ENCODE results near the gene TATDN2.

Gene TATDN2

GRCh38 chr3:10280177-10280529 lies 31.9 kb downstream of the TATDN2 start:
- no peak overlapping the region for H3K4me3 ChIP-seq (ENCODE audit: low read depth in 1 of 2, low read length in 2 of 2)
- no peaks in the 10 kb centered on the region for H3K9me3 ChIP-seq (ENCODE audit: control insufficient read depth in 1 of 2, low read length in 2 of 2)
- H3K4me1 ChIP-seq (ENCODE audit: control insufficient read depth in 1 of 2, insufficient read depth in 2 of 2, low read length in 2 of 2), result no peaks in the 10 kb centered on the region
- H3K36me3 ChIP-seq (ENCODE audit: control insufficient read depth in 1 of 2, insufficient read depth in 2 of 2, low read length in 2 of 2), result peaks cover 35 to 70% of the 10 kb centered on the region in 2 donors
- no peak overlapping the region for H3K9ac ChIP-seq (ENCODE audit: low read depth in 1 of 2, low read length in 2 of 2)
- H3K27ac ChIP-seq (ENCODE audit: low read depth, low read length), result no peak overlapping the region
- no peaks in the 10 kb centered on the region for H3K27me3 ChIP-seq (ENCODE audit: control insufficient read depth in 1 of 2, insufficient read depth in 2 of 2, low read length in 2 of 2)

DNA sequence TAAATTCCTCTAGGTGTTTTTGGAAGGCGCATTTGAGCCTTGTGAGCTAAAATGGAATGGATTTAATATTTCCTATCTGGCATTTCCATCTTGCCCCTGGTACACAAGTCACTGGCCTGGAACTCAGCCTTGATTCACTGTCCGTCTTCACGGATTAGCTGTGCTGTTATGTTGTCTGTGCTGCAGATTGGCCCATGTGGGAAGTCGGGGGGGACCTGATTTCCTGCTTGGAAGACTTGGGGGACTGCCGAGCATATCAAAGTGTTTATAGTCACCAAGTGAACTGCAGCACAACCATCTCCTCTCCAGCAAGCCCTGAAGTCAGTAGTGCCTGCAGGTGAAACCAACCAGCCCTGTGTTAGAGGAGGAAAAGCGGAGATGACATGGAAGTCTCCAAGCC lies 32.3 kb downstream of the TATDN2 start:
- Histone ChIP-seq H3K36me3 (ENCODE audit: control insufficient read depth in 1 of 2, insufficient read depth in 2 of 2, low read length in 2 of 2) (peaks cover 35 to 70% of the 10 kb centered on the region in 2 donors), H3K9me3 (ENCODE audit: control insufficient read depth in 1 of 2, low read length in 2 of 2) (no peaks in the 10 kb centered on the region)

GRCh38 chr3:10281951-10282350 lies 33.7 kb downstream of the TATDN2 start:
- no peaks in the 10 kb centered on the region for H3K27me3 ChIP-seq (ENCODE audit: control insufficient read depth in 1 of 2, insufficient read depth in 2 of 2, low read length in 2 of 2)

More for the DNA sequence above, 32.3 kb downstream of the TATDN2 start:
- H3K4me1 ChIP-seq (ENCODE audit: control insufficient read depth in 1 of 2, insufficient read depth in 2 of 2, low read length in 2 of 2), result no peaks in the 10 kb centered on the region
- H3K27ac ChIP-seq (ENCODE audit: low read depth, low read length), result no peak overlapping the region
- no peak overlapping the region for H3K9ac ChIP-seq (ENCODE audit: low read depth in 1 of 2, low read length in 2 of 2)
- H3K27me3 ChIP-seq (ENCODE audit: control insufficient read depth in 1 of 2, insufficient read depth in 2 of 2, low read length in 2 of 2), result no peaks in the 10 kb centered on the region
- H3K4me3 ChIP-seq (ENCODE audit: low read depth in 1 of 2, low read length in 2 of 2), result no peak overlapping the region

DNA sequence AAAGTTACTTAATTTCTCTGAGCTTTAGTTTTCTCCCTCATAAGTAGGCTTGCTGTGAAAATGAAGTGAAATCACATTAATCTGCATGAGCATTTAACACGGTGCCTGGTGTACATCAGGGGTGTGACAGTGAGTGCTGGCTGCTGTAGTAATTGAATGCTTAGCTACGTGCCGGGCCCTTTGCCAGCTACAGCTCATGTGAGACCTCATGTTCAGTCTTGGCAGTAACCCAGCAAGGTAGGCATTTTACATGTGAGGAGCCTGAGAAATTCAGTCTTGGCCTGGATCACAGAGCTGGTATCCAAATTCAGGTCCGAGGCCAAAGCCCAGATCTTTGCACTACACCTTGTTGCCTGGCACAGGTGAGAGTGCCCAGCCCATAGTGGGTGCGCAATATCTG lies 35.4 kb downstream of the TATDN2 start:
- H3K4me3 ChIP-seq (ENCODE audit: low read depth in 1 of 2, low read length in 2 of 2), result no peak overlapping the region
- peaks cover 22 to 70% of the 10 kb centered on the region in 2 donors for H3K36me3 ChIP-seq (ENCODE audit: control insufficient read depth in 1 of 2, insufficient read depth in 2 of 2, low read length in 2 of 2)
- no peak overlapping the region for H3K9ac ChIP-seq (ENCODE audit: low read depth in 1 of 2, low read length in 2 of 2)
- no peaks in the 10 kb centered on the region for H3K27me3 ChIP-seq (ENCODE audit: control insufficient read depth in 1 of 2, insufficient read depth in 2 of 2, low read length in 2 of 2)
- H3K4me1 ChIP-seq (ENCODE audit: control insufficient read depth in 1 of 2, insufficient read depth in 2 of 2, low read length in 2 of 2), result no peaks in the 10 kb centered on the region
- H3K27ac ChIP-seq (ENCODE audit: low read depth, low read length), result no peak overlapping the region
- H3K9me3 ChIP-seq (ENCODE audit: control insufficient read depth in 1 of 2, low read length in 2 of 2), result no peaks in the 10 kb centered on the region

More at GRCh38 chr3:10281951-10282350, 33.7 kb downstream of the TATDN2 start:
- no peak overlapping the region for H3K4me3 ChIP-seq (ENCODE audit: low read depth in 1 of 2, low read length in 2 of 2)
- H3K27ac ChIP-seq (ENCODE audit: low read depth, low read length), result no peak overlapping the region
- H3K4me1 ChIP-seq (ENCODE audit: control insufficient read depth in 1 of 2, insufficient read depth in 2 of 2, low read length in 2 of 2), result no peaks in the 10 kb centered on the region
- H3K9me3 ChIP-seq (ENCODE audit: control insufficient read depth in 1 of 2, low read length in 2 of 2), result no peaks in the 10 kb centered on the region
- no peak overlapping the region for H3K9ac ChIP-seq (ENCODE audit: low read depth in 1 of 2, low read length in 2 of 2)
- peaks cover 27 to 71% of the 10 kb centered on the region in 2 donors for H3K36me3 ChIP-seq (ENCODE audit: control insufficient read depth in 1 of 2, insufficient read depth in 2 of 2, low read length in 2 of 2)

DNA sequence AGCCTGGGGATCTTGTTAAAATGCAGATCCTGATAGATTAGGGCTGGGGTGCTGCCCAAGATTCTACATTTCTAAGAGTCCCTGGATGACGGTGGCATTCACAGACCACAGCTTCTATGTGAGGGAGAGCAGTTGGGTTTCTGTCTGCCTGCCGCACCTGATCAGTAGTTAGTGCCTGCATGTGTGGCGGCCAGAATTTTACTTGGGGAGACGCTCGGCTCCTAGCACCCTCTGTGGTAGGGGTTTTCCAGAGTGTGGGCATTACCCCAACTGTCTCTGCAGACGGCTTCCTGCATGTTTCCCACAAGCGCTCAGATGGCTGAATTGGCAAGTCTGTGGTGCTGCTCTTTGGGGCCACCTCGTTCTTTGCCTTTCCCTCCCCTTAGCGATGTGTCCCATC lies 36.2 kb downstream of the TATDN2 start:
- Histone ChIP-seq H3K4me1 (ENCODE audit: control insufficient read depth in 1 of 2, insufficient read depth in 2 of 2, low read length in 2 of 2) (no peaks in the 10 kb centered on the region), H3K4me3 (ENCODE audit: low read depth in 1 of 2, low read length in 2 of 2) (no peak overlapping the region), H3K9ac (ENCODE audit: low read depth in 1 of 2, low read length in 2 of 2) (no peak overlapping the region), H3K36me3 (ENCODE audit: control insufficient read depth in 1 of 2, insufficient read depth in 2 of 2, low read length in 2 of 2) (peaks cover 22 to 68% of the 10 kb centered on the region in 2 donors), H3K27me3 (ENCODE audit: control insufficient read depth in 1 of 2, insufficient read depth in 2 of 2, low read length in 2 of 2) (no peaks in the 10 kb centered on the region), H3K27ac (ENCODE audit: low read depth, low read length) (no peak overlapping the region), H3K9me3 (ENCODE audit: control insufficient read depth in 1 of 2, low read length in 2 of 2) (no peaks in the 10 kb centered on the region)

DNA sequence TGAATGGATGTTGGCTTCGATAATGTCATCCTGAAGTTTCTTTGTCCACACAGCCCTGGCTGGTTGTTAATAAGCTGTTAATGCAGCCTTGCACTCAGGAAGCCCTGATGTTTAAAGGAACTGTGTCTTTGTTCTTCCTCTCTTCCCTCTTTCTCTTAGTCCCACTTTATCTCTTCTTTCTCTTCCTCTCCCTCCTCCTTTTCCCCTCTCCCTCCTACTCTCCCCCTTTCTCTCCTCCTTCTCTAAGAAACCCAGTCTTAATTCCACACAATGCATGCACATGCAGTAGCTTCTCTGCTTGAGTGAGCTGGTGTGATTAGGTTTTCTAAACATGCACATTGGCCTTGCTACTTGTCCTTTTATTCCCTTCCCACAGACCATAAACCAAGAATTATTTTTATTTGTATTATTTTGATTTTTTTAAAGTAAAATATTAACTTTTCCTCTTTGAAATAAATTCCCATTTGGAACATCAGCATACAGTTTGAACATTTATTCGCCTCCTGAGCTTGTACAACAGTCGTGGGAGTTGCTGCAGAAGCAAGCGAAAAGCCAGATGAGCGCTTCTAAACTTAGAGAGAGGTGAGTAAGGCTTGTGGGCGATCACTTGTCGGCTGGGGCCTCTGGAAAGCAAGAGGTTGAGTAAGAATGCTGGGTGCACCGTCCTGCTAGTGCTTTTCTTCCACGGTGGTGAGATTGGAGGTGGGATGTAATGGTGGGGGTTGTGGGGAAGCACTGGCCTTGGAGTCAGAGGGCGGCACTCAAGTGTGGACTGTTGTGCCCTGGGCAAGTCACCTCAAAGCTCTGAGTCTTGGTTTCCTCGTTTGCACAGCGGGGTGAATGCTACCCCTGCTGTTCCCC lies 37.2 kb downstream of the TATDN2 start:
- Histone ChIP-seq H3K9ac (ENCODE audit: low read depth in 1 of 2, low read length in 2 of 2) (no peak overlapping the region), H3K4me1 (ENCODE audit: control insufficient read depth in 1 of 2, insufficient read depth in 2 of 2, low read length in 2 of 2) (no peaks in the 10 kb centered on the region), H3K9me3 (ENCODE audit: control insufficient read depth in 1 of 2, low read length in 2 of 2) (no peaks in the 10 kb centered on the region), H3K27me3 (ENCODE audit: control insufficient read depth in 1 of 2, insufficient read depth in 2 of 2, low read length in 2 of 2) (no peaks in the 10 kb centered on the region), H3K36me3 (ENCODE audit: control insufficient read depth in 1 of 2, insufficient read depth in 2 of 2, low read length in 2 of 2) (peaks cover 17 to 58% of the 10 kb centered on the region in 2 donors), H3K4me3 (ENCODE audit: low read depth in 1 of 2, low read length in 2 of 2) (no peak overlapping the region), H3K27ac (ENCODE audit: low read depth, low read length) (no peak overlapping the region)

- H3K9ac ChIP-seq (ENCODE audit: low read depth in 1 of 2, low read length in 2 of 2), result no peak overlapping the region
- no peaks in the 10 kb centered on the region for H3K27me3 ChIP-seq (ENCODE audit: control insufficient read depth in 1 of 2, insufficient read depth in 2 of 2, low read length in 2 of 2)
- H3K27ac ChIP-seq (ENCODE audit: low read depth, low read length), result no peak overlapping the region
- H3K36me3 ChIP-seq (ENCODE audit: control insufficient read depth in 1 of 2, insufficient read depth in 2 of 2, low read length in 2 of 2), result peaks cover 12 to 52% of the 10 kb centered on the region in 2 donors
- no peaks in the 10 kb centered on the region for H3K9me3 ChIP-seq (ENCODE audit: control insufficient read depth in 1 of 2, low read length in 2 of 2)
- H3K4me3 ChIP-seq (ENCODE audit: low read depth in 1 of 2, low read length in 2 of 2), result no peak overlapping the region
- H3K4me1 ChIP-seq (ENCODE audit: control insufficient read depth in 1 of 2, insufficient read depth in 2 of 2, low read length in 2 of 2), result no peaks in the 10 kb centered on the region
Measured at GRCh38 chr3:10286133-10286524, 37.9 kb downstream of the TATDN2 start.

DNA sequence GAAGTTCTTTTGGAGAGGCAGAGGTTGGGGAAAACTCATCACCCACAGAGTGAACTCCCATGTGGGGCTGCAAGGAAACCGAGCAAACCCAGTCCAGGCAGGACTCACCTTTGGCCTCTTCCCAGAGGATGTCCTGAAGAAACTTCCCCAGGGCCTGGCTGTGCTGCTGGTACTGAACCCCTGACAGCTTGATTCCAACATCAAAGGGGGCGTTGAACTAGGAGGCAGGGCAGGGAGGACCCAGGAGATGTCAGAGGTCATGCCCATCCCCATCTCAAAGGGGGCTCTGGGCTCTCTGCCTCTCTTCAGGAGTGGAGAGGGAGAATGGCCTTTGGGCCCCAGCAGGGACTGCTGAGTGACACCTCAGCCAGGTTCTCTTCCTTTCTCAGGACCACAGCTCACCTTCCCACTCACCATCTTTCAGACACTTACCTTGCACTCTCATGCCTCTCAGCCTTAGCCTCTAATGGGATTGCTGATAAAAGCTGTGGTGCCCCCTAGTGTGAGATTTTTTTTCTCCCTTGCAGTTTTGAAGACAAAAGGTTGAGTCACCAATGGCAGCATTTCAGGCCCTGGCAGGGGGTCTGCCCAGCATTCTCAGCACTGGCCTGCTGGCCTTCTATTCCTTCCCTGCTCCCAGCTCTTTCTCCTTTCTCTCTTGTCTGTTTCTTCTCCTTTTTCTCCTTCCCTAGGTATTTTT lies 38.5 kb downstream of the TATDN2 start:
- H3K4me3 ChIP-seq (ENCODE audit: low read depth in 1 of 2, low read length in 2 of 2), result no peak overlapping the region
- no peak overlapping the region for H3K9ac ChIP-seq (ENCODE audit: low read depth in 1 of 2, low read length in 2 of 2)
- peaks cover 12 to 52% of the 10 kb centered on the region in 2 donors for H3K36me3 ChIP-seq (ENCODE audit: control insufficient read depth in 1 of 2, insufficient read depth in 2 of 2, low read length in 2 of 2)
- H3K27me3 ChIP-seq (ENCODE audit: control insufficient read depth in 1 of 2, insufficient read depth in 2 of 2, low read length in 2 of 2), result no peaks in the 10 kb centered on the region
- H3K27ac ChIP-seq (ENCODE audit: low read depth, low read length), result no peak overlapping the region
- H3K4me1 ChIP-seq (ENCODE audit: control insufficient read depth in 1 of 2, insufficient read depth in 2 of 2, low read length in 2 of 2), result no peaks in the 10 kb centered on the region
- no peaks in the 10 kb centered on the region for H3K9me3 ChIP-seq (ENCODE audit: control insufficient read depth in 1 of 2, low read length in 2 of 2)

- Histone ChIP-seq H3K36me3 (ENCODE audit: control insufficient read depth in 1 of 2, insufficient read depth in 2 of 2, low read length in 2 of 2) (peaks cover 7 to 43% of the 10 kb centered on the region in 2 donors), H3K27me3 (ENCODE audit: control insufficient read depth in 1 of 2, insufficient read depth in 2 of 2, low read length in 2 of 2) (no peaks in the 10 kb centered on the region), H3K27ac (ENCODE audit: low read depth, low read length) (no peak overlapping the region), H3K9ac (ENCODE audit: low read depth in 1 of 2, low read length in 2 of 2) (no peak overlapping the region), H3K4me3 (ENCODE audit: low read depth in 1 of 2, low read length in 2 of 2) (no peak overlapping the region), H3K9me3 (ENCODE audit: control insufficient read depth in 1 of 2, low read length in 2 of 2) (no peaks in the 10 kb centered on the region), H3K4me1 (ENCODE audit: control insufficient read depth in 1 of 2, insufficient read depth in 2 of 2, low read length in 2 of 2) (no peaks in the 10 kb centered on the region)
Measured at GRCh38 chr3:10287936-10288574, 39.8 kb downstream of the TATDN2 start.

- no peaks in the 10 kb centered on the region for H3K27me3 ChIP-seq (ENCODE audit: control insufficient read depth in 1 of 2, insufficient read depth in 2 of 2, low read length in 2 of 2)
- H3K27ac ChIP-seq (ENCODE audit: low read depth, low read length), result no peak overlapping the region
- H3K9ac ChIP-seq (ENCODE audit: low read depth in 1 of 2, low read length in 2 of 2), result no peak overlapping the region
- H3K4me3 ChIP-seq (ENCODE audit: low read depth in 1 of 2, low read length in 2 of 2), result no peak overlapping the region
- peaks cover 7 to 38% of the 10 kb centered on the region in 2 donors for H3K36me3 ChIP-seq (ENCODE audit: control insufficient read depth in 1 of 2, insufficient read depth in 2 of 2, low read length in 2 of 2)
- no peaks in the 10 kb centered on the region for H3K4me1 ChIP-seq (ENCODE audit: control insufficient read depth in 1 of 2, insufficient read depth in 2 of 2, low read length in 2 of 2)
- no peaks in the 10 kb centered on the region for H3K9me3 ChIP-seq (ENCODE audit: control insufficient read depth in 1 of 2, low read length in 2 of 2)
Measured at GRCh38 chr3:10288575-10288960, 40.3 kb downstream of the TATDN2 start.

Measured in duodenal mucosa (tissue), 2 donors.